Ovary (tissue), 3 donors: ENCODE results near the gene R3HDM2.

ENCODE experiments used
- CTCF ChIP-seq, 3 donors: fragments of 450-650 bp in 2 of 3; fragments of 200-600 bp in 1 of 3; IDR thresholded peaks; one replicate each; pipeline versions ENCODE4 v1.5.1 to v1.8.0; 2016 to 2022; ENCODE audit warnings: antibody characterized with exemption in 3 of 3, mild to moderate bottlenecking in 1 of 3
- EP300 ChIP-seq: sonication (generic); formaldehyde crosslinking; IDR thresholded peaks from one replicate; pipeline ENCODE4 v1.6.1; 2017; ENCODE audit warnings: antibody characterized with exemption
- POLR2A ChIP-seq: fragments of 450-650 bp; IDR thresholded peaks from one replicate; pipeline ENCODE4 v1.6.1; 2017; ENCODE audit warnings: antibody characterized with exemption, mild to moderate bottlenecking, moderate library complexity
- donor health status: DM: no; HTN: no; CAD: no.

GRCh38 chr12:57381693-57382220 lies 49.1 kb downstream of the R3HDM2 start:
- TF ChIP-seq CTCF (IDR thresholded peaks at IDR 0.05): no peak
- no peak for TF ChIP-seq POLR2A
- no peak for TF ChIP-seq EP300
